GM19025 (cell line): ENCODE results near the gene GAA.

Experiments used
- ATAC-seq: cut with Tn5 transposase; IDR thresholded peaks from one replicate; pipeline ENCODE4 v1.9.1; 2021; ENCODE audit warnings: mild to moderate bottlenecking, low read depth, moderate library complexity; ENCODE audit not compliant: unreplicated experiment

GAA gene

DNA sequence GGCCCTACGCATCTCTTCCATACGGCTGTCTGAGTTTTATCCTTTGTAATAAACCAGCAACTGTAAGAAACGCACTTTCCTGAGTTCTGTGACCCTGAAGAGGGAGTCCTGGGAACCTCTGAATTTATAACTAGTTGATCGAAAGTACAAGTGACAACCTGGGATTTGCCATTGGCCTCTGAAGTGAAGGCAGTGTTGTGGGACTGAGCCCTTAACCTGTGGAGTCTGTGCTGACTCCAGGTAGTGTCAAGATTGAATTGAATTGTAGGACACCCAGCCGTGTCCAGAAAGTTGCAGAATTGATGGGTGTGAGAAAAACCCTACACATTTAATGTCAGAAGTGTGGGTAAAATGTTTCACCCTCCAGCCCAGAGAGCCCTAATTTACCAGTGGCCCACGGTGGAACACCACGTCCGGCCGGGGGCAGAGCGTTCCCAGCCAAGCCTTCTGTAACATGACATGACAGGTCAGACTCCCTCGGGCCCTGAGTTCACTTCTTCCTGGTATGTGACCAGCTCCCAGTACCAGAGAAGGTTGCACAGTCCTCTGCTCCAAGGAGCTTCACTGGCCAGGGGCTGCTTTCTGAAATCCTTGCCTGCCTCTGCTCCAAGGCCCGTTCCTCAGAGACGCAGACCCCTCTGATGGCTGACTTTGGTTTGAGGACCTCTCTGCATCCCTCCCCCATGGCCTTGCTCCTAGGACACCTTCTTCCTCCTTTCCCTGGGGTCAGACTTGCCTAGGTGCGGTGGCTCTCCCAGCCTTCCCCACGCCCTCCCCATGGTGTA is 1.5 kb downstream of the GAA start:
- no peak for ATAC-seq

DNA sequence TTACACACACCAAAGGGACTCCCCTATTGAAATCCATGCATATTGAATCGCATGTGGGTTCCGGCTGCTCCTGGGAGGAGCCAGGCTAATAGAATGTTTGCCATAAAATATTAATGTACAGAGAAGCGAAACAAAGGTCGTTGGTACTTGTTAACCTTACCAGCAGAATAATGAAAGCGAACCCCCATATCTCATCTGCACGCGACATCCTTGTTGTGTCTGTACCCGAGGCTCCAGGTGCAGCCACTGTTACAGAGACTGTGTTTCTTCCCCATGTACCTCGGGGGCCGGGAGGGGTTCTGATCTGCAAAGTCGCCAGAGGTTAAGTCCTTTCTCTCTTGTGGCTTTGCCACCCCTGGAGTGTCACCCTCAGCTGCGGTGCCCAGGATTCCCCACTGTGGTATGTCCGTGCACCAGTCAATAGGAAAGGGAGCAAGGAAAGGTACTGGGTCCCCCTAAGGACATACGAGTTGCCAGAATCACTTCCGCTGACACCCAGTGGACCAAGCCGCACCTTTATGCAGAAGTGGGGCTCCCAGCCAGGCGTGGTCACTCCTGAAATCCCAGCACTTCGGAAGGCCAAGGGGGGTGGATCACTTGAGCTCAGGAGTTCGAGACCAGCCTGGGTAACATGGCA is 2.2 kb downstream of the GAA start:
- no peak for ATAC-seq

GRCh38 chr17:80104321-80104955 is 3.1 kb downstream of the GAA start:
- no peak for ATAC-seq

DNA sequence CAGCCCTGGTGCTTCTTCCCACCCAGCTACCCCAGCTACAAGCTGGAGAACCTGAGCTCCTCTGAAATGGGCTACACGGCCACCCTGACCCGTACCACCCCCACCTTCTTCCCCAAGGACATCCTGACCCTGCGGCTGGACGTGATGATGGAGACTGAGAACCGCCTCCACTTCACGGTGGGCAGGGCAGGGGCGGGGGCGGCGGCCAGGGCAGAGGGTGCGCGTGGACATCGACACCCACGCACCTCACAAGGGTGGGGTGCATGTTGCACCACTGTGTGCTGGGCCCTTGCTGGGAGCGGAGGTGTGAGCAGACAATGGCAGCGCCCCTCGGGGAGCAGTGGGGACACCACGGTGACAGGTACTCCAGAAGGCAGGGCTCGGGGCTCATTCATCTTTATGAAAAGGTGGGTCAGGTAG is 3.6 kb downstream of the GAA start:
- ATAC-seq: no peak

- no peak for ATAC-seq
These were observed 4.4 kb downstream of the GAA start for GRCh38 chr17:80105762-80106161.

DNA sequence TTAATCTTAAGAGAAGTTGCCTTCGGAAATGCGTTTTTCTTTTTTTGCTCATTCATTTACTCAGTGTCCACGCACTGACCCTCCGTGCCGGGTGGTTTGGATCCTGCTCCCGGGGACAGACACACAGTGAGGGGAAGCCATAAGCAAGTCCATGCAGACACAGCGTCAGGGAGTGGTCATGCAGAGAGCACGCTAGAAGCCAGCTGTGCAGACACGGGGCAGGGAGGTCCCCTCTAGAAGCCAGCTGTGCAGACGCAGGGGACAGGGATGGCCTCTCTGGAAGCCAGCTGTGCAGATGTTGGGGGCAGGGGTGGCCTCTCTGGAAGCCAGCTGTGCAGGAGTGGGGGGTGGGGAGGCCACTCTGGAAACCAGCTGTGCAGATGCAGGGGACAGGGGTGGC is 4.8 kb downstream of the GAA start:
- no peak for ATAC-seq

DNA sequence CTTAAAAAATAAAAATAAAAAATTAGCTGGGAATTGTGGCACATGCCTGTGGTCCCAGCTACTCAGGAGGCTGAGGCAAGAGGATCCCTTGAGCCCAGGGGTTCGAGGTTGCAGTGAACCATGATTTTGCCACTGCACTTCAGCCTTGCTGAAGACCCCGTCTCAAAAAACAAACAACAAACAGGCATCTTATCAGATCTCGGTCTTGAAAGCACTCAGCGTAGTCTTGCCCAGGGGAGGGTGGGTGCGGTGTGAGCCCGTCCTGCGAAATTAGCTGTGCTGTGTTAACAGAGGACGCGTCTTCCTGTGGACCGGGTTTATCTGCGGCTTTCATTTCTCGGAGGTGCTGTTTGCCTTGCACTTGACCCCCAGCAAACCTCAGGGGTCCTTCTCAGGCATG is 5.4 kb downstream of the GAA start:
- no peak for ATAC-seq

GRCh38 chr17:80107231-80108021 is 6.0 kb downstream of the GAA start:
- no peak for ATAC-seq

- no peak for ATAC-seq
These were observed 6.9 kb downstream of the GAA start for GRCh38 chr17:80108036-80108971.

DNA sequence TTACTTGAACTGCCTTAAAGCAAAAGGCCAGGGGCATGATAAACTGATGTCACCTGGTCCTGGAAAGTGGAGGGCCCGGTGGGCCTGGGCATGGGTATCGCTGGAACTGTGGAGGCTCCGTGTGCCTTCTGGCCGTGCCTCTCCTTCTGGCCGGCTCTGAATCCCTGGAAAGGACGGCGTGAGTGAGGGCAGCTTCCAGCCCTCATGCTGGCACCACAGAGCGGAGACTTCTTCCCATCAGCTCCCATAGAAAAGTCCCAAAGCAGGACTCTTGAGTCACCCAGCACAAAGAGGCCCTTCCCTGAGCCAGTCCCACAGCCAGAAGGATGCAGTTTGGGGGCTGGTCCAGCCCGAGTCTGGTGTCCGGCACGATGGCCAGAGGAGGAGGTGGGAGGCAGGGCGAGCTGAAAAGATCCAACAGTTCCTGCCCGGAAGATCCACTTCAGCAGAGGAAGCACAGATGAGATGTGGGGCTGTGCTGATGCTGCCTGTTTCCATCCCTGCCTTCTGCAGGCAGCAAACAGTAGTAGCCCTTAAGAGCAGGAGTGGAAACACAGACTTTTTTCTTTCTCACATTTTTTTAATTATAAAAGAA is 7.8 kb downstream of the GAA start:
- no peak for ATAC-seq

DNA sequence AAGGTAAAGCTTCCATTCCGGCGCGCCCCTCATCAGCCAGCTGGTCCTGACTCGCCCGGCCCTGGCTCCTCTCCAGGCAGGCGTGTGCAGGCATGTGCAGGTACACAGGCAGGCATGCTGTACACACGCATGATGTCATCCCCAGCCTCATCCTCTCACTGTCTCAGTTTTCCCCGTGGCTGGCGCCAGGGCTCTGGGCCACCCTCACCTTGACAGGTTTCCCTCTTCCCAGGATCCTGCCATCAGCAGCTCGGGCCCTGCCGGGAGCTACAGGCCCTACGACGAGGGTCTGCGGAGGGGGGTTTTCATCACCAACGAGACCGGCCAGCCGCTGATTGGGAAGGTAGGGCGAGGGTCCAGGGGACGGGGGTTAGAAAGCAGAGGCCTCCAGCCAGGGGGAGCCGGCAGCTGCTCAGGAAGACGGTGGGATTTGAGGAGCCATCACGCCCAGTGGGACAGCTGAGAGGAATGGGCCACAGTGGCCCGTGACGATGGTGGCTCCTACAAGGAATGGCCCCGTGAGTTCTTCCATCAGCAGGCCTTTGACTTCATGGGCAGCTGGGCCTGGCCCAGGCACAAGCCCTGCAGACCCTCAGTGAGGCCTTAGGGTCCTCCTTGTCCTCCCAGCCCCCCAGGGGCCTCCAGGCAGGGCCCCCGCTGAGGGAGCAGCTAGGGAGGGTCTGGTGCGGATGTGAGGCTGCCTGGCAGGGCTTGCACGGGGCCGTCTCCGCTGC is 8.5 kb downstream of the GAA start:
- no peak for ATAC-seq

DNA sequence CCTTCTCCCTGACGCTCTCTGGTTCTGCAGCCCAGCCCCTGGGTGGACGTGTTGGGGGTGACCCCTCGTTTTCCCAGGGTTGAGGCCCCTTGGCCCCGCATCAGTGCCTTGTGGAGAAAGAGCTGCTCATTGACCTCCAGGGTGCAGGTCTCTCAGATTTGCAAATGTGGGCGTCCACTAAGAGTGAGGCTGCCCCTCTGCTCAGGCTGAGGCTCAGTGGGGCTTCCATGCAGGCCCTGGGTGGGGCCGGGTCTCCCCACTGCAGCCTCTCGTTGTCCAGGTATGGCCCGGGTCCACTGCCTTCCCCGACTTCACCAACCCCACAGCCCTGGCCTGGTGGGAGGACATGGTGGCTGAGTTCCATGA is 9.0 kb downstream of the GAA start:
- ATAC-seq: no peak

DNA sequence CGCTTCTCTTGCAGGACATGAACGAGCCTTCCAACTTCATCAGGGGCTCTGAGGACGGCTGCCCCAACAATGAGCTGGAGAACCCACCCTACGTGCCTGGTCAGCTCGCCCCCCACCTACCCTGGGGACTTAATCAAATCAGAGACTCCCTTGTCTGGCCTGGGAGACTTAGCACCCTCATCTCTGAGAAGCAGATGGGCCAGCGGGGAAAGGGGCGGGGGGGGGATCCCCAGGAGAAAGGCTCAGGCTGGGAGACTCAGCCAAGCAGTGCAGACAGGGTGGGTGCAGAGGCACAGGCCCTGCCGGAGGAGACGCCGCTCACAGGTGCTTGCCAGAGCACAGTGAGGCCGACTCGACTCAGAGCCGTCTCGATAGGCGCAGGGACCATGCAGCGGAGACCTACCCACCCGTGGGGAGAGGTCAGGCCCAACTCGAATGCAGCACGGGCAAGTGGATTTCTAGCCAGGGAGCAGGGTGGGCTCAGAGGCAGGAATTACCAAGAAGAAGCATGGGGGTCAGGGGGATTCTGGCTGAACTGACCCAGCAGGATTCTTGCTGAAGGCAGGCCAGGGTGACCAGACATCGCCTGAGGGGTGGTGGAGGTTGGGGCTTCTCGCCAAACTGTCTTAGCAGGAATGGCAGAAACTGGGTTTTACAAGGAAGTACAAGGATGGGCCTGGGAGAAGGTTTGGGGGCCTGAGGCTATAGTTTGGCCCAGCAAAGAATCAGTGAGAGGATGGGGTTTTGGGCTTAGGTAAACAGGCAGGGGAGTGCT is 9.7 kb downstream of the GAA start:
- ATAC-seq: no peak

DNA sequence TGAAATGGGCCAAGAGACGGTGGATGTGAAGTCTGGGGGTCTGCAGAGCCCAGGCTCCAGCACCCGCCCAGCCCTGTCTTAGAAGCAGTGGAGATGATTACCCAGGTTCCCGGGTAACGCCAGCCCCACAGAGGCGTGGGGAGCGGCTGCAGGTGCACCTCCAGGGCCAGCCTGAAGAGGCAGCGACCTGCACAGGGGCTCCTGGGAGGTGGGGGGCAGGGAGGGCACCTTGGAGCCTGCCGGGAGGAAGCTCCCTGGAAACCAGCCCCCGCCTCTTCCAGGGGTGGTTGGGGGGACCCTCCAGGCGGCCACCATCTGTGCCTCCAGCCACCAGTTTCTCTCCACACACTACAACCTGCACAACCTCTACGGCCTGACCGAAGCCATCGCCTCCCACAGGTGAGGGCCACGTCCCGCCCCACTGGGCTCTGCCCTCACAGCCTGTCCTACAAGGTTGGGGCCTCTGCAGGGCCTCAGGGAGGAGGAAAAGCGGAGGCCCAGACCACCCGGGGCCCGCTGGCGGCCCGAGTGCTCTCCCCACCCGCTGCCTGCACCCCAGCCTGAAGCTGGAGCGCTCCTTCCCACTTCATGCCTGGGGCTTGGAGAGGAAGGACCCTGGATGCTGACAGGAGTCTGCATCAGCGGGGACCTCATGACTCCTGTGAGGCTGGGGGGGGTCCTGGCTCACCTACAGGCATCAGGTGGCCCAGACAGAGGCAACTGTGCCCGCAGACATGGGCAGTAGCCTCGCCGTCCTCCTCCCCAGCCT is 10.5 kb downstream of the GAA start:
- ATAC-seq: no peak

DNA sequence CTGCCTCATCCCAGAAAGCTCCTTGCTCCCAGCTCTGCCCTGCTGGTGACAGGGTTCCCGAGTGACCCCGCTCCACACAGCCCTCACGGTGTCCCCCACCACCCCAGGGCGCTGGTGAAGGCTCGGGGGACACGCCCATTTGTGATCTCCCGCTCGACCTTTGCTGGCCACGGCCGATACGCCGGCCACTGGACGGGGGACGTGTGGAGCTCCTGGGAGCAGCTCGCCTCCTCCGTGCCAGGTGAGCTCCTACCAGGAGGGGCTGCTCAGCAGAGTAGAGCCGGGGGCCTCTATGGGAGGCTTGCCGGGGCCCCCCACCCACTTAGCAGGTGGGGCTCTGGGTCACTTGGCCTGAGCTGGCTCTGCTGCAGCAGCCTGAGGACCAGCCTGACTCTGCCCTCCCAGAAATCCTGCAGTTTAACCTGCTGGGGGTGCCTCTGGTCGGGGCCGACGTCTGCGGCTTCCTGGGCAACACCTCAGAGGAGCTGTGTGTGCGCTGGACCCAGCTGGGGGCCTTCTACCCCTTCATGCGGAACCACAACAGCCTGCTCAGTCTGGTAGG is 11.2 kb downstream of the GAA start:
- ATAC-seq: no peak

DNA sequence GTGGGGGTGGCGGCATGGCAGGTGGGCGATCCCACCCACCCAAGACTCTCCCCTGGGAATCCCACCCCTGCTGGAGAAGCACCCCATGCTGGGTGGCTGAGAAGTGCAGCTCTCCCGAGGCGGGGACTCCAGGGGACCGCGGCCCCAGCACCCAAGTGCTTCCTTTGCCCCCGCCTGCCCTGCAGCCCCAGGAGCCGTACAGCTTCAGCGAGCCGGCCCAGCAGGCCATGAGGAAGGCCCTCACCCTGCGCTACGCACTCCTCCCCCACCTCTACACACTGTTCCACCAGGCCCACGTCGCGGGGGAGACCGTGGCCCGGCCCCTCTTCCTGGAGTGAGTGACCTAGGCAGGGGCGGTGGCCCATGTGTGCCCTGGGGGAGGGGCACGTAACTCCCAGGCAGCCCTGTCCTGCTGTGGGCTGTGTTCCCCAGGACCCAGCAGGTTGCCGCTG is 11.7 kb downstream of the GAA start:
- no peak for ATAC-seq

DNA sequence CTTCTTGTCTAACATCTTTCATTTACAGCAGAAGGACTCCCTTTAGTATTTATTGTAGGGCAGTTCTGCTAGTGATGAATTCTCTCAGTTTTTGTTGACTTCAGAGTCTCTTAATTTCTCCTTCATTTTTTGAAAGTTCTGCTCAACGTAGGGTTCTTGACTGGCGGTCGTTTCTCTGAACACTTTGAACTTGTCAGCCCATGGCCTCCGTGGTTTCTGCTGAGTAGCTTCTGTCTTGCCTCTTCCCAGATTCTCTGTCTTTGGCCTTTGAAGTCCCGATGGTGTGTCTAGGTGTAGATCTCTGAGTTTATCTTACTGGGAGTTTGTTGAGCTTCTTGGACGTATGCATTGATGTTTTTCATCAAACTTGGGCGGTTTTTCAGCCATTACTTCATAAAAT is 13.4 kb downstream of the GAA start:
- ATAC-seq: no peak
